Ishikawa (cell line): ENCODE data around the gene EPB41L4B.

Experiments used
- CEBPB ChIP-seq: IDR thresholded peaks from 2 replicates; pipeline ENCODE4 v1.6.1; 2012
- CREB1 ChIP-seq: IDR thresholded peaks from 2 replicates; pipeline ENCODE4 v1.6.1; 2012; ENCODE audit warnings: low read depth
- EGR1 ChIP-seq: IDR thresholded peaks from 2 replicates; pipeline ENCODE4 v1.6.1; 2012
- EP300 ChIP-seq: IDR thresholded peaks from 2 replicates; pipeline ENCODE4 v1.6.1; 2012; ENCODE audit warnings: borderline replicate concordance
- FOXM1 ChIP-seq: IDR thresholded peaks from 2 replicates; pipeline ENCODE4 v1.6.1; 2012; ENCODE audit warnings: low read depth, borderline replicate concordance
- MAX ChIP-seq: IDR thresholded peaks from 2 replicates; pipeline ENCODE4 v1.6.1; 2012
- NFIC ChIP-seq: IDR thresholded peaks from 2 replicates; pipeline ENCODE4 v1.6.1; 2012
- RAD21 ChIP-seq: IDR thresholded peaks from 2 replicates; pipeline ENCODE4 v1.6.1; 2012; ENCODE audit warnings: low read depth
- TAF1 ChIP-seq: IDR thresholded peaks from 2 replicates; pipeline ENCODE4 v1.6.1; 2012; ENCODE audit warnings: low read depth, mild to moderate bottlenecking
- TCF12 ChIP-seq: IDR thresholded peaks from 2 replicates; pipeline ENCODE4 v1.6.1; 2012; ENCODE audit warnings: low read depth
- TEAD4 ChIP-seq: IDR thresholded peaks from 2 replicates; pipeline ENCODE4 v1.6.1; 2012
- YY1 ChIP-seq: IDR thresholded peaks from 2 replicates; pipeline ENCODE4 v1.6.1; 2012; ENCODE audit warnings: low read depth
- ZBTB7A ChIP-seq: IDR thresholded peaks from 2 replicates; pipeline ENCODE4 v1.6.1; 2012; ENCODE audit warnings: low read depth
- TF ChIP-seq, protein P1 (sequence below): IDR thresholded peaks from 2 replicates; pipeline ENCODE4 v1.6.1; 2012
- TF ChIP-seq, protein P2 (sequence below): IDR thresholded peaks from 2 replicates; pipeline ENCODE4 v1.6.1; 2012; ENCODE audit warnings: low read depth, mild to moderate bottlenecking

The EPB41L4B gene

GRCh38 chr9:109331353-109331752 is 10.5 kb upstream of the EPB41L4B start:
- TF ChIP-seq FOXM1 (no peak), EP300 (peak; percentile 56; the same call in 1 of the 2 replicates), RAD21 (no peak; the same call in 1 of the 2 replicates), EGR1 (no peak), YY1 (0 out of 2 replicates have a peak, but pooled peaks have one; percentile 28), NFIC (peak; percentile 79), TCF12 (peak; percentile 71), ZBTB7A (no peak), MAX (peak; percentile 54), TEAD4 (0 out of 2 replicates have a peak, but pooled peaks have one; percentile 28), CREB1 (no peak), TAF1 (no peak), CEBPB (no peak)
- TF ChIP-seq, protein P1, sequence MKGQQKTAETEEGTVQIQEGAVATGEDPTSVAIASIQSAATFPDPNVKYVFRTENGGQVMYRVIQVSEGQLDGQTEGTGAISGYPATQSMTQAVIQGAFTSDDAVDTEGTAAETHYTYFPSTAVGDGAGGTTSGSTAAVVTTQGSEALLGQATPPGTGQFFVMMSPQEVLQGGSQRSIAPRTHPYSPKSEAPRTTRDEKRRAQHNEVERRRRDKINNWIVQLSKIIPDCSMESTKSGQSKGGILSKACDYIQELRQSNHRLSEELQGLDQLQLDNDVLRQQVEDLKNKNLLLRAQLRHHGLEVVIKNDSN = no peak
- TF ChIP-seq, protein P2, sequence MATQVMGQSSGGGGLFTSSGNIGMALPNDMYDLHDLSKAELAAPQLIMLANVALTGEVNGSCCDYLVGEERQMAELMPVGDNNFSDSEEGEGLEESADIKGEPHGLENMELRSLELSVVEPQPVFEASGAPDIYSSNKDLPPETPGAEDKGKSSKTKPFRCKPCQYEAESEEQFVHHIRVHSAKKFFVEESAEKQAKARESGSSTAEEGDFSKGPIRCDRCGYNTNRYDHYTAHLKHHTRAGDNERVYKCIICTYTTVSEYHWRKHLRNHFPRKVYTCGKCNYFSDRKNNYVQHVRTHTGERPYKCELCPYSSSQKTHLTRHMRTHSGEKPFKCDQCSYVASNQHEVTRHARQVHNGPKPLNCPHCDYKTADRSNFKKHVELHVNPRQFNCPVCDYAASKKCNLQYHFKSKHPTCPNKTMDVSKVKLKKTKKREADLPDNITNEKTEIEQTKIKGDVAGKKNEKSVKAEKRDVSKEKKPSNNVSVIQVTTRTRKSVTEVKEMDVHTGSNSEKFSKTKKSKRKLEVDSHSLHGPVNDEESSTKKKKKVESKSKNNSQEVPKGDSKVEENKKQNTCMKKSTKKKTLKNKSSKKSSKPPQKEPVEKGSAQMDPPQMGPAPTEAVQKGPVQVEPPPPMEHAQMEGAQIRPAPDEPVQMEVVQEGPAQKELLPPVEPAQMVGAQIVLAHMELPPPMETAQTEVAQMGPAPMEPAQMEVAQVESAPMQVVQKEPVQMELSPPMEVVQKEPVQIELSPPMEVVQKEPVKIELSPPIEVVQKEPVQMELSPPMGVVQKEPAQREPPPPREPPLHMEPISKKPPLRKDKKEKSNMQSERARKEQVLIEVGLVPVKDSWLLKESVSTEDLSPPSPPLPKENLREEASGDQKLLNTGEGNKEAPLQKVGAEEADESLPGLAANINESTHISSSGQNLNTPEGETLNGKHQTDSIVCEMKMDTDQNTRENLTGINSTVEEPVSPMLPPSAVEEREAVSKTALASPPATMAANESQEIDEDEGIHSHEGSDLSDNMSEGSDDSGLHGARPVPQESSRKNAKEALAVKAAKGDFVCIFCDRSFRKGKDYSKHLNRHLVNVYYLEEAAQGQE = no peak

DNA sequence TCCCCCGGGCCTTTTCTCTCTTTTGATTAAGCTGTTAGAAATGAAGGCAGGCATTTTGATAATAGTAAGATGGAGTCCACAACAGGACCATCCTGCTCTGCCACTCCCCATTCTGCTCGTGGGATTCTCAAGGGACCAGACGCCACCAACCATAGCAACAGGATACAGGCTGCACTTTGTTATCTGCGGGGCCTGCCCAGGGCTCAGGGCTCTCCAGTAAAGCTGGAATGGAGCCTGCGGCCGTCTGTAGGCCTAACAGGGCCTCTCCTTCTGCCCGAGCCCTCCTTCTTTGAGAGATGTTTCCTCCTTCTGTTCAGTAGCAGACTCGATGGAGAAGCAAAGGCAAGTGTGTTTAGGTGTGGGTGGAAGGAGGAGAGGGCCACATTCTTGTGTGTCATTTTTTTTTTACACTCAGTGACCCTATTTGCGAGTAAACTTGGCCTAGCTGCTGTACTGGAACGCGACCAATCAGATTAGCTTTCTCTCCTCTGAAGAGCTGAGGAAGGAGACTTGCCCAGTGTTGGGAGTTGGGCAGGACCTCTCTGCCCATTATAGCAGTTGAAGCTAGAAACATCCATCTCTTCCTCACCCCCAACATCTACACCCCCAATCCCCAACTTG is 8.9 kb upstream of the EPB41L4B start:
- no peak for TF ChIP-seq NFIC
- no peak for TF ChIP-seq MAX
- TF ChIP-seq TCF12 = no peak
- TF ChIP-seq, protein P1 = no peak
- TF ChIP-seq ZBTB7A = no peak
- no peak for TF ChIP-seq RAD21
- TF ChIP-seq CREB1 = no peak
- no peak for TF ChIP-seq YY1

- TF ChIP-seq TEAD4 (no peak), YY1 (no peak), EP300 (no peak), TCF12 (no peak), CEBPB (no peak)
Measured at GRCh38 chr9:109328978-109329637, 8.2 kb upstream of the EPB41L4B start.

GRCh38 chr9:109325089-109325488 is 4.2 kb upstream of the EPB41L4B start:
- TF ChIP-seq, protein P2 = peak; percentile 45; the same call in 1 of the 2 replicates
- no peak for TF ChIP-seq CEBPB

GRCh38 chr9:109323771-109324170 is 2.9 kb upstream of the EPB41L4B start:
- TF ChIP-seq, protein P2 = no peak
- TF ChIP-seq TCF12 = no peak
- no peak for TF ChIP-seq MAX
- TF ChIP-seq EGR1 = no peak
- TF ChIP-seq RAD21 = no peak
- TF ChIP-seq YY1 = no peak
- no peak for TF ChIP-seq NFIC
- TF ChIP-seq, protein P1 = no peak
- no peak for TF ChIP-seq FOXM1
- no peak for TF ChIP-seq EP300
- no peak for TF ChIP-seq CEBPB
